ENCODE results near the gene C2CD4D. TPM values are rescaled to one million over a fixed set of nuclear protein-coding genes. Genes with fewer than 3 reads are reported as not detected.

Gene C2CD4D
- total RNA-seq, 1 experiment from 2014 or later, result 1.2 TPM

GRCh38 chr1:151832318-151832980, 7.2 kb downstream of the C2CD4D start:
- H3K27ac ChIP-seq (ENCODE audit: low read length), result no peak overlapping the region
- intact Hi-C loops (cut with micrococcal nuclease; ENCODE audit: unreplicated experiment), result loop anchor here (10.0 kb wide), 3 partner anchors 138 to 388 kb away; no protein-coding TSS in a partner anchor
- DNase-seq (ENCODE audit: low read depth, low spot score) (no peak), ATAC-seq (no peak)
- H3K27me3 ChIP-seq (ENCODE audit: control insufficient read depth, insufficient read depth, low read length), result no peaks in the 10 kb centered on the region
- H3K9me3 ChIP-seq (ENCODE audit: control insufficient read depth, insufficient read depth, low read depth, low read length), result no peaks in the 10 kb centered on the region
- BruUV-seq (replicated peaks), result no TSS peak
- POLR2A ChIA-PET, result no interaction called here
- in situ Hi-C loops (cut with HindIII; ENCODE audit: low pct_unique_long_range_greater_than_20kb, low sequenced_read_pairs), result no loop called here
- CTCF ChIA-PET, result no interaction called here
- peaks cover 11% of the 10 kb centered on the region; the same call in 1 of the 2 replicates for H3K4me1 ChIP-seq (ENCODE audit: control insufficient read depth, insufficient read depth, low read length)
- no peak overlapping the region for H3K4me3 ChIP-seq (ENCODE audit: low read depth in 2 of 2, low read length in 2 of 2)
- no peak for TF ChIP-seq SIN3A (IDR thresholded peaks at IDR 0.05; ENCODE audit: borderline replicate concordance, insufficient read depth, low read depth, low read length)
- TF ChIP-seq REST (IDR thresholded peaks at IDR 0.05; ENCODE audit: insufficient read depth in 1 of 2, low read depth in 2 of 2, low read length in 1 of 2), result no peak
- TF ChIP-seq CTCF (IDR thresholded peaks at IDR 0.05), result no peak
- no peak for TF ChIP-seq POLR2AphosphoS5 (IDR thresholded peaks at IDR 0.05; ENCODE audit: low read depth, low read length)
- no peak for TF ChIP-seq TCF7L2 (IDR thresholded peaks at IDR 0.05; ENCODE audit: low read depth, low read length)
- H3K36me3 ChIP-seq (ENCODE audit: control insufficient read depth, insufficient read depth, low read length), result no peaks in the 10 kb centered on the region

GRCh38 chr1:151831605-151832004, 8.0 kb downstream of the C2CD4D start, which contains the start of gene RORC:
TSS of gene RORC (minus strand) at chr1:151831802. CDS start at chr1:151831764, 38 bp downstream.
- no peak for DNase-seq (ENCODE audit: low read depth, low spot score)
- in situ Hi-C loops (cut with HindIII; ENCODE audit: low pct_unique_long_range_greater_than_20kb, low sequenced_read_pairs), result no loop called here
- H3K27ac ChIP-seq (ENCODE audit: low read length), result no peak within 1 kb of the TSS
- ATAC-seq, result no peak
- CTCF ChIA-PET, result no interaction called here
- no peak within 1 kb of the TSS for H3K4me3 ChIP-seq (ENCODE audit: low read depth in 2 of 2, low read length in 2 of 2)
- peaks cover 7% of the 10 kb centered on the region; the same call in 1 of the 2 replicates for H3K4me1 ChIP-seq (ENCODE audit: control insufficient read depth, insufficient read depth, low read length)
- no TSS peak for BruUV-seq (replicated peaks)
- no peaks in the 10 kb centered on the region for H3K27me3 ChIP-seq (ENCODE audit: control insufficient read depth, insufficient read depth, low read length)
- H3K9me3 ChIP-seq (ENCODE audit: control insufficient read depth, insufficient read depth, low read depth, low read length), result no peaks in the 10 kb centered on the region
- POLR2A ChIA-PET, result no interaction called here
- no peaks in the 10 kb centered on the region for H3K36me3 ChIP-seq (ENCODE audit: control insufficient read depth, insufficient read depth, low read length)
- intact Hi-C loops (cut with micrococcal nuclease; ENCODE audit: unreplicated experiment), result loop anchor here (10.0 kb wide), 3 partner anchors 137 to 387 kb away; no protein-coding TSS in a partner anchor
- no peak for TF ChIP-seq SIN3A (IDR thresholded peaks at IDR 0.05; ENCODE audit: borderline replicate concordance, insufficient read depth, low read depth, low read length)
- TF ChIP-seq TCF7L2 (IDR thresholded peaks at IDR 0.05; ENCODE audit: low read depth, low read length), result no peak
- TF ChIP-seq REST (IDR thresholded peaks at IDR 0.05; ENCODE audit: insufficient read depth in 1 of 2, low read depth in 2 of 2, low read length in 1 of 2), result no peak
- no peak for TF ChIP-seq POLR2AphosphoS5 (IDR thresholded peaks at IDR 0.05; ENCODE audit: low read depth, low read length)
- TF ChIP-seq CTCF (IDR thresholded peaks at IDR 0.05), result no peak

Measured in Panc1 (cell line).